ENCODE results near the gene PHGDH. TPM values are rescaled to one million over a fixed set of nuclear protein-coding genes. Genes with fewer than 3 reads are reported as not detected.

PHGDH gene
- total RNA-seq, 6 experiments from 2014 or later: 56.4 to 109 (median 87.0) TPM

DNA sequence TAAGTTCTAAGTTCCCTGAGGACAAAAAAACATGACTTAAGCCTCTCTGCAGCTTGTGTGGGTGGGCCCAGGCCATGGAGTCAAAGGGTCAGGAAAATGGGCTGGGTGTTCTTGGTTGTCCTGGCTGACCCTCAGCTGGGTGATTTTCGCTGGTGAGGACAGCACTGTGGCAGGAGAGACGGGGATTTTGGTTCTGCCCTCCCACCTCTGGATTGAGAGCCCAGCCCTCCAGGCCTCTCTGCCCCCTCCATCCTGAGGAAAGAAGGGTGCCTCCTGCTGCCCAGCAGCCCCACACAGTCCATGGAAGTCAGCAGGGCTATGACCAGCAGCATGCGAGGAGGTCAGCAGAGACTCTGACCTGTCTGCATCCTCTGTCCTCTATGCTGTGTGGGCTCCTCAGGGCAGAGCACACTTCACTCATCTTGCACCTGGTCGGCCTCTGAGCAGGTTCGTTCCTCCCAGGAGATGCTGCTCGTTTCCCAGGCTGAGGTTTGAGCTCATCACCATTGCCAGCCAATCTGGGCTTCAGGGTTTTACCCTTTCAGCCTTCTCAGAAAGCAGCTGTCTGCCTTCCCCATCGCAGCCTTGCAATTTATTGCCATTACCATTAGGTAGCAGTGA lies 26.5 kb downstream of the PHGDH start:
- TF ChIP-seq, protein P1, sequence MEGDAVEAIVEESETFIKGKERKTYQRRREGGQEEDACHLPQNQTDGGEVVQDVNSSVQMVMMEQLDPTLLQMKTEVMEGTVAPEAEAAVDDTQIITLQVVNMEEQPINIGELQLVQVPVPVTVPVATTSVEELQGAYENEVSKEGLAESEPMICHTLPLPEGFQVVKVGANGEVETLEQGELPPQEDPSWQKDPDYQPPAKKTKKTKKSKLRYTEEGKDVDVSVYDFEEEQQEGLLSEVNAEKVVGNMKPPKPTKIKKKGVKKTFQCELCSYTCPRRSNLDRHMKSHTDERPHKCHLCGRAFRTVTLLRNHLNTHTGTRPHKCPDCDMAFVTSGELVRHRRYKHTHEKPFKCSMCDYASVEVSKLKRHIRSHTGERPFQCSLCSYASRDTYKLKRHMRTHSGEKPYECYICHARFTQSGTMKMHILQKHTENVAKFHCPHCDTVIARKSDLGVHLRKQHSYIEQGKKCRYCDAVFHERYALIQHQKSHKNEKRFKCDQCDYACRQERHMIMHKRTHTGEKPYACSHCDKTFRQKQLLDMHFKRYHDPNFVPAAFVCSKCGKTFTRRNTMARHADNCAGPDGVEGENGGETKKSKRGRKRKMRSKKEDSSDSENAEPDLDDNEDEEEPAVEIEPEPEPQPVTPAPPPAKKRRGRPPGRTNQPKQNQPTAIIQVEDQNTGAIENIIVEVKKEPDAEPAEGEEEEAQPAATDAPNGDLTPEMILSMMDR (IDR thresholded peaks at IDR 0.05): no peak
- H3K9me3 Mint-ChIP-seq: no peaks in the 10 kb centered on the region
- H3K4me1 Mint-ChIP-seq (ENCODE audit: low read depth): peaks cover 8% of the 10 kb centered on the region
- no peak overlapping the region for H3K4me3 Mint-ChIP-seq
- no peak for DNase-seq
- no peak overlapping the region for H3K27ac Mint-ChIP-seq
- H3K27me3 Mint-ChIP-seq (ENCODE audit: insufficient read depth): no peaks in the 10 kb centered on the region; the same call in 1 of the 2 replicates
- no peaks in the 10 kb centered on the region for H3K36me3 Mint-ChIP-seq (ENCODE audit: low read depth)

DNA sequence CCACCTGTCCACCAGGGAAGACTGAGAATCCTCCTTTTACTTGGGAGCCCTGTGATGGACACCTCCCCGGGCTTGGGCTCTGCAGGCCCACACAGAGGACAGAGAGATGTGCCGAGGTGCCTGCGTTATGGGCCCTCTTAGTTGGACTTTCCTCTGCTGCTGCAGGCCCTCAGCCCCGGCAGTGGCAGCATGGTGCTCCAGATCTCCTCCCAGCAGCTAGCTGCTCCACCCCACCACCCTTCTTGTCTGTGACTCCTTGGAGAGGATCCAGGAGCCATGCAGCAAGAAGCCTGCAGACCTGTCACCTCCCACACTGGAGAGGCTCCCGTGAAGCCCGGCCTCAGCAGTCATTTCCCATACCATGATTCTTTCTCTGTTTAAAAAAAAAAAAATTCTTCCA lies 27.4 kb downstream of the PHGDH start:
- no peaks in the 10 kb centered on the region for H3K36me3 Mint-ChIP-seq (ENCODE audit: low read depth)
- H3K27me3 Mint-ChIP-seq (ENCODE audit: insufficient read depth): no peaks in the 10 kb centered on the region; the same call in 1 of the 2 replicates
- TF ChIP-seq, protein P1 (IDR thresholded peaks at IDR 0.05): no peak
- peaks cover 8% of the 10 kb centered on the region for H3K4me1 Mint-ChIP-seq (ENCODE audit: low read depth)
- no peaks in the 10 kb centered on the region for H3K9me3 Mint-ChIP-seq
- H3K27ac Mint-ChIP-seq: no peak overlapping the region
- H3K4me3 Mint-ChIP-seq: no peak overlapping the region
- no peak for DNase-seq

DNA sequence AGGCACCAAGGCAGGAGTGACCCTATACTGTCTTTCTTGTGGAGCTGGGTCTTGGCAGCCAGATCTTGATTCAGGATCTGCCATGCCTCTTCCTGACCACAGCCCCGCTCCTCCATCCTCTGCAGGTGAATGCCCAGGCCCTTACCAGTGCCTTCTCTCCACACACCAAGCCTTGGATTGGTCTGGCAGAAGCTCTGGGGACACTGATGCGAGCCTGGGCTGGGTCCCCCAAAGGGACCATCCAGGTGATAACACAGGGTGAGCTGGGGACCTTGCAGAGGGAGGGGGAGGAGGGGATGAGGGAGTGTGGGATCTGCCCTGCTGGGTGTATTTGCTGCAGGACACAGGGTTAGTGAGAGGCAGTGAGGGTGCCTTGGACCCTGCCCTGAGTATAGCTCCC lies 28.5 kb downstream of the PHGDH start:
- H3K27ac Mint-ChIP-seq: no peak overlapping the region
- TF ChIP-seq, protein P1 (IDR thresholded peaks at IDR 0.05): no peak
- peaks cover 8% of the 10 kb centered on the region for H3K4me1 Mint-ChIP-seq (ENCODE audit: low read depth)

DNA sequence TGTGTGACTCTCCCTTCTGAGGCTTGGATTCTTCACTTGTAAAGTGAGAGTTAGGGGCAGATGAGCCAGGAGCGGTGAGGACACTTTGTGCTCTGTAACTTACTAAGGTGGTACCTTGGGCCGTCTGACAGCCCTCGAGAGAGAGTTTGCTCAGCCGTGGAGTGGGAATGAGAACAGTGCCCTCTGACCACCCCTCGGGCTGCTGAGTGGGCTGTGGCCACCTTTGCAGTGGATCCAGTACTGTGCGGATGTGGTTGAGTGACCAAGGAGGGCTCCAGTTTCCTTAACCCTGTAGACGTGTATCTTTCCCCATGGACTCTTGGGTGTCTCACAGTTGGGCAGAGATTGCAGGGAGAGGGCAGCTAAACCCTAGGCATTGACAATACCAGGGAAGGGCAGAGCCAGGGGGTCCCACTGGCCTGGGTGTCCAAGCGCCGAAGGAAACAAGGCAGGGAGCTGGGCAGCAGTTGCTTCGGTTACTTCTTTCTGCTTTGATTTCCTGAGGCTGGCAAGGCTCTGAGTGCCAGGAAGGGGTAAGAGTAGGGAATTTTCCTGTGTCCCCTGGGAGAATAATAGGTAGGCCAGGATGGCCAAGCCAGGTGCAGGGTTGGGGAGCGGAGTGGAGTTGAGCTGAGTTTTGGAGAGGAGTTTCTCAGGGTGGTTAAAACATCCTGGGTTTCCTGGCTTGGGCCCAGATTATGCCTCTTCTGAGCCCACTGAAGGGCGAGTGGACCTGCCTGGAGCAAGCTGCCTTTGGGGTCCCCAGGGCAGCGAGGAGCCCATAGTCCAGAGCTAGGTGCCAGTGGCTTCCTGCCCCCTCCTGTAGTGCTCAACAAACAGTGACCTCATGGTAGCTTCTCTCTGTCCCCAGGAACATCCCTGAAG lies 29.4 kb downstream of the PHGDH start:
- H3K27me3 Mint-ChIP-seq (ENCODE audit: insufficient read depth): no peaks in the 10 kb centered on the region; the same call in 1 of the 2 replicates
- H3K4me3 Mint-ChIP-seq: no peak overlapping the region
- no peaks in the 10 kb centered on the region for H3K9me3 Mint-ChIP-seq
- TF ChIP-seq, protein P1 (IDR thresholded peaks at IDR 0.05): no peak
- peaks cover 8% of the 10 kb centered on the region for H3K4me1 Mint-ChIP-seq (ENCODE audit: low read depth)
- DNase-seq: no peak
- H3K27ac Mint-ChIP-seq: no peak overlapping the region
- H3K36me3 Mint-ChIP-seq (ENCODE audit: low read depth): no peaks in the 10 kb centered on the region

More for the DNA sequence above, 28.5 kb downstream of the PHGDH start:
- Mint-ChIP-seq H3K9me3 (no peaks in the 10 kb centered on the region), H3K4me3 (no peak overlapping the region), H3K36me3 (ENCODE audit: low read depth) (no peaks in the 10 kb centered on the region), H3K27me3 (ENCODE audit: insufficient read depth) (no peaks in the 10 kb centered on the region; the same call in 1 of the 2 replicates)
- DNase-seq: no peak

DNA sequence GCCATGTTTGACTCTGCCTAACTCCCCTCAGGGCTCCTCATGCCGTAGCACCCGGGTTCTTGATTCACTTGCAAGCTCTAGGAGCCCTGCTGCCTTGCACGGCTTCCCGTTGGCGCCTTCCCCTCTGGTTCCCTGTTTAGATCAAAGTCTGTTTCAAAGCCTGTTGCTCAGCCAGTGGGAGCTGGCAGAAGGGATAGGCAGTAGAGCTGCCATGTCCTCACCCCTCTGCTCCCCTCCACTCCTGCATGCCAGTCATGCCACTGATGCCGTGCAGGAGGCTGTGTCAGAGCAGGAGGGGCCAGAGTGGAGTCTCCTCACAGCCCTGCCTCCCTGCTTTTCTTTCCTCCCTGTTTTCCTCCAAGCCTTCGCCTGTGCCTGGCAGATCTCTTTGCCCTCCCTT lies 30.5 kb downstream of the PHGDH start:
- Mint-ChIP-seq H3K36me3 (ENCODE audit: low read depth) (no peaks in the 10 kb centered on the region), H3K4me1 (ENCODE audit: low read depth) (peaks cover 8% of the 10 kb centered on the region), H3K9me3 (no peaks in the 10 kb centered on the region), H3K27ac (no peak overlapping the region), H3K27me3 (ENCODE audit: insufficient read depth) (no peaks in the 10 kb centered on the region; the same call in 1 of the 2 replicates), H3K4me3 (no peak overlapping the region)
- peak; percentile 11 for DNase-seq
- TF ChIP-seq, protein P1 (IDR thresholded peaks at IDR 0.05): no peak

Measured in HFFc6 (cell line).